NCI-H1092 treated with DMSO at 0.1 percent for 48 hours (cell line): ENCODE results near the gene WNT6.

Experiments
- DNase-seq: peaks from one replicate; lab custom pipeline; 2025; lab: John Stamatoyannopoulos, UW

The WNT6 gene

GRCh38 chr2:218877891-218878290 lies 18.3 kb downstream of the WNT6 start:
- no peak for DNase-seq

GRCh38 chr2:218878486-218878885 lies 18.9 kb downstream of the WNT6 start:
- no peak for DNase-seq

- no peak for DNase-seq
Measured at GRCh38 chr2:218878926-218879761, 19.5 kb downstream of the WNT6 start.

- DNase-seq: no peak
Measured at GRCh38 chr2:218879776-218880101, 20.1 kb downstream of the WNT6 start.

GRCh38 chr2:218880102-218880858 lies 20.7 kb downstream of the WNT6 start, which contains the start of gene WNT10A:
WNT10A (plus strand) TSS chr2:218880852; CDS start chr2:218880996, 144 bp downstream.
- DNase-seq: no peak

- DNase-seq: no peak
Measured at GRCh38 chr2:218880859-218881594, 21.4 kb downstream of the WNT6 start.

- no peak for DNase-seq
Measured at GRCh38 chr2:218881744-218882460, 22.3 kb downstream of the WNT6 start.

- no peak for DNase-seq
Measured at GRCh38 chr2:218882461-218882816, 22.8 kb downstream of the WNT6 start.

- DNase-seq: no peak
Measured at GRCh38 chr2:218882866-218883366, 23.3 kb downstream of the WNT6 start.

GRCh38 chr2:218883491-218884490 lies 24.2 kb downstream of the WNT6 start:
- no peak for DNase-seq

- DNase-seq: no peak
Measured at GRCh38 chr2:218884519-218884918, 24.9 kb downstream of the WNT6 start.

GRCh38 chr2:218885981-218886947 lies 26.7 kb downstream of the WNT6 start:
- peak; percentile 49 for DNase-seq

- no peak for DNase-seq
Measured at GRCh38 chr2:218887079-218887478, 27.5 kb downstream of the WNT6 start.

GRCh38 chr2:218888341-218888740 lies 28.7 kb downstream of the WNT6 start:
- no peak for DNase-seq

GRCh38 chr2:218889937-218890336 lies 30.3 kb downstream of the WNT6 start:
- no peak for DNase-seq

GRCh38 chr2:218890369-218890768 lies 30.8 kb downstream of the WNT6 start:
- DNase-seq: no peak

GRCh38 chr2:218891275-218892135 lies 31.9 kb downstream of the WNT6 start:
- no peak for DNase-seq

GRCh38 chr2:218892693-218893348 lies 33.2 kb downstream of the WNT6 start:
- peak; percentile 67 for DNase-seq
